Activated CD4-positive, alpha-beta T cell treated with anti-CD3 and anti-CD28 coated beads for 24 hours (primary cell): ENCODE measurements around the gene SCG2.
"Not testable (repeated sequence)": the region's sequence is repeated elsewhere in the genome, so short reads cannot be mapped to it uniquely, and the experiment has no call there.

ENCODE experiments used
- DNase-seq, 2 donors: peaks; one replicate each; pipeline ENCODE4 v3.0.0-alpha.2; 2020; ENCODE audit warnings: low read depth in 2 of 2

Gene SCG2

GRCh38 chr2:223613017-223613950 is 11.1 kb upstream of the SCG2 start:
- DNase-seq = no peak

GRCh38 chr2:223612501-223612900 is 10.3 kb upstream of the SCG2 start:
- no peak for DNase-seq

- DNase-seq = no peak
Observed at GRCh38 chr2:223611061-223611460, 8.9 kb upstream of the SCG2 start.

GRCh38 chr2:223607476-223607875 is 5.3 kb upstream of the SCG2 start:
- no peak for DNase-seq

- DNase-seq = no peak
Observed at GRCh38 chr2:223606946-223607345, 4.8 kb upstream of the SCG2 start.

- no peak for DNase-seq
Observed at GRCh38 chr2:223604231-223604630, 2.1 kb upstream of the SCG2 start.

GRCh38 chr2:223602972-223603371 is 811 bp upstream of the SCG2 start:
- no peak for DNase-seq

GRCh38 chr2:223601018-223601417 is 1.1 kb downstream of the SCG2 start:
- no peak for DNase-seq

GRCh38 chr2:223599640-223600380 is 2.4 kb downstream of the SCG2 start:
- no peak for DNase-seq

GRCh38 chr2:223598994-223599639 is 3.0 kb downstream of the SCG2 start:
- DNase-seq = no peak

- DNase-seq = no peak
Observed at GRCh38 chr2:223597076-223597475, 5.1 kb downstream of the SCG2 start.

GRCh38 chr2:223596208-223596607 is 6.0 kb downstream of the SCG2 start:
- DNase-seq = no peak

- DNase-seq = no peak
Observed at GRCh38 chr2:223594831-223595230, 7.3 kb downstream of the SCG2 start.

- no peak for DNase-seq
Observed at GRCh38 chr2:223594259-223594658, 7.9 kb downstream of the SCG2 start.

GRCh38 chr2:223592689-223593088 is 9.5 kb downstream of the SCG2 start:
- not testable (repeated sequence) for DNase-seq

GRCh38 chr2:223591596-223591995 is 10.6 kb downstream of the SCG2 start:
- DNase-seq = no peak

- DNase-seq = no peak
Observed at GRCh38 chr2:223590964-223591363, 11.2 kb downstream of the SCG2 start.

GRCh38 chr2:223589901-223590300 is 12.3 kb downstream of the SCG2 start:
- no peak for DNase-seq

GRCh38 chr2:223588251-223588650 is 13.9 kb downstream of the SCG2 start:
- DNase-seq = no peak

- no peak for DNase-seq
Observed at GRCh38 chr2:223587301-223587700, 14.9 kb downstream of the SCG2 start.

GRCh38 chr2:223586261-223586660 is 15.9 kb downstream of the SCG2 start:
- no peak for DNase-seq

GRCh38 chr2:223585666-223586065 is 16.5 kb downstream of the SCG2 start:
- DNase-seq = no peak
